ENCODE results near the gene ZNF691. TPM values are rescaled to one million over a fixed set of nuclear protein-coding genes. Genes with fewer than 3 reads are reported as not detected.

The ZNF691 gene
- total RNA-seq, 1 donor from 2014 or later = 12.0 TPM

- Mint-ChIP-seq H3K36me3 (ENCODE audit: low read depth, unreplicated experiment) (peaks cover 15% of the 10 kb centered on the region), H3K27ac (ENCODE audit: unreplicated experiment) (no peak overlapping the region), H3K27me3 (ENCODE audit: unreplicated experiment) (peaks cover 6% of the 10 kb centered on the region), H3K4me1 (ENCODE audit: unreplicated experiment) (peaks cover 6% of the 10 kb centered on the region), H3K9me3 (ENCODE audit: unreplicated experiment) (no peaks in the 10 kb centered on the region), H3K4me3 (ENCODE audit: unreplicated experiment) (no peak overlapping the region)
- TF ChIP-seq, protein P1, sequence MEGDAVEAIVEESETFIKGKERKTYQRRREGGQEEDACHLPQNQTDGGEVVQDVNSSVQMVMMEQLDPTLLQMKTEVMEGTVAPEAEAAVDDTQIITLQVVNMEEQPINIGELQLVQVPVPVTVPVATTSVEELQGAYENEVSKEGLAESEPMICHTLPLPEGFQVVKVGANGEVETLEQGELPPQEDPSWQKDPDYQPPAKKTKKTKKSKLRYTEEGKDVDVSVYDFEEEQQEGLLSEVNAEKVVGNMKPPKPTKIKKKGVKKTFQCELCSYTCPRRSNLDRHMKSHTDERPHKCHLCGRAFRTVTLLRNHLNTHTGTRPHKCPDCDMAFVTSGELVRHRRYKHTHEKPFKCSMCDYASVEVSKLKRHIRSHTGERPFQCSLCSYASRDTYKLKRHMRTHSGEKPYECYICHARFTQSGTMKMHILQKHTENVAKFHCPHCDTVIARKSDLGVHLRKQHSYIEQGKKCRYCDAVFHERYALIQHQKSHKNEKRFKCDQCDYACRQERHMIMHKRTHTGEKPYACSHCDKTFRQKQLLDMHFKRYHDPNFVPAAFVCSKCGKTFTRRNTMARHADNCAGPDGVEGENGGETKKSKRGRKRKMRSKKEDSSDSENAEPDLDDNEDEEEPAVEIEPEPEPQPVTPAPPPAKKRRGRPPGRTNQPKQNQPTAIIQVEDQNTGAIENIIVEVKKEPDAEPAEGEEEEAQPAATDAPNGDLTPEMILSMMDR (IDR thresholded peaks at IDR 0.05; ENCODE audit: unreplicated experiment) = no peak
- DNase-seq (ENCODE audit: low spot score) = no peak
Measured at GRCh38 chr1:42838482-42839190, 7.8 kb upstream of the ZNF691 start.

GRCh38 chr1:42841010-42841409 lies 5.4 kb upstream of the ZNF691 start:
- H3K9me3 Mint-ChIP-seq (ENCODE audit: unreplicated experiment) = no peaks in the 10 kb centered on the region
- H3K27ac Mint-ChIP-seq (ENCODE audit: unreplicated experiment) = no peak overlapping the region
- no peak for DNase-seq (ENCODE audit: low spot score)
- H3K4me1 Mint-ChIP-seq (ENCODE audit: unreplicated experiment) = no peaks in the 10 kb centered on the region
- TF ChIP-seq, protein P1 (IDR thresholded peaks at IDR 0.05; ENCODE audit: unreplicated experiment) = no peak
- no peak overlapping the region for H3K4me3 Mint-ChIP-seq (ENCODE audit: unreplicated experiment)
- H3K27me3 Mint-ChIP-seq (ENCODE audit: unreplicated experiment) = peaks cover 4% of the 10 kb centered on the region
- H3K36me3 Mint-ChIP-seq (ENCODE audit: low read depth, unreplicated experiment) = peaks cover 15% of the 10 kb centered on the region

GRCh38 chr1:42841440-42842147 lies 4.8 kb upstream of the ZNF691 start:
- no peak for DNase-seq (ENCODE audit: low spot score)
- H3K9me3 Mint-ChIP-seq (ENCODE audit: unreplicated experiment) = no peaks in the 10 kb centered on the region
- peaks cover 15% of the 10 kb centered on the region for H3K36me3 Mint-ChIP-seq (ENCODE audit: low read depth, unreplicated experiment)
- peaks cover 4% of the 10 kb centered on the region for H3K27me3 Mint-ChIP-seq (ENCODE audit: unreplicated experiment)
- H3K27ac Mint-ChIP-seq (ENCODE audit: unreplicated experiment) = no peak overlapping the region
- H3K4me3 Mint-ChIP-seq (ENCODE audit: unreplicated experiment) = no peak overlapping the region
- TF ChIP-seq, protein P1 (IDR thresholded peaks at IDR 0.05; ENCODE audit: unreplicated experiment) = no peak
- peaks cover 2% of the 10 kb centered on the region for H3K4me1 Mint-ChIP-seq (ENCODE audit: unreplicated experiment)

- Mint-ChIP-seq H3K4me3 (ENCODE audit: unreplicated experiment) (no peak overlapping the region), H3K27me3 (ENCODE audit: unreplicated experiment) (peaks cover 4% of the 10 kb centered on the region), H3K9me3 (ENCODE audit: unreplicated experiment) (no peaks in the 10 kb centered on the region), H3K27ac (ENCODE audit: unreplicated experiment) (no peak overlapping the region), H3K4me1 (ENCODE audit: unreplicated experiment) (peaks cover 17% of the 10 kb centered on the region), H3K36me3 (ENCODE audit: low read depth, unreplicated experiment) (peaks cover 27% of the 10 kb centered on the region)
- TF ChIP-seq, protein P1 (IDR thresholded peaks at IDR 0.05; ENCODE audit: unreplicated experiment) = no peak
- no peak for DNase-seq (ENCODE audit: low spot score)
Measured at GRCh38 chr1:42844592-42845140, 1.7 kb upstream of the ZNF691 start.

GRCh38 chr1:42845193-42845592 lies 1.2 kb upstream of the ZNF691 start:
- no peak overlapping the region for H3K27ac Mint-ChIP-seq (ENCODE audit: unreplicated experiment)
- no peak for DNase-seq (ENCODE audit: low spot score)
- H3K4me3 Mint-ChIP-seq (ENCODE audit: unreplicated experiment) = no peak overlapping the region
- TF ChIP-seq, protein P1 (IDR thresholded peaks at IDR 0.05; ENCODE audit: unreplicated experiment) = no peak
- peaks cover 32% of the 10 kb centered on the region for H3K36me3 Mint-ChIP-seq (ENCODE audit: low read depth, unreplicated experiment)
- H3K9me3 Mint-ChIP-seq (ENCODE audit: unreplicated experiment) = no peaks in the 10 kb centered on the region
- peaks cover 17% of the 10 kb centered on the region for H3K4me1 Mint-ChIP-seq (ENCODE audit: unreplicated experiment)
- H3K27me3 Mint-ChIP-seq (ENCODE audit: unreplicated experiment) = peaks cover 4% of the 10 kb centered on the region
